Uterus (tissue), 4 donors: ENCODE measurements around the gene WDFY1. TPM values are rescaled to one million over a fixed set of nuclear protein-coding genes. Genes with fewer than 3 reads are reported as not detected.
"Not testable (repeated sequence)": the region's sequence is repeated elsewhere in the genome, so short reads cannot be mapped to it uniquely, and the experiment has no call there.

Experiments used
- DNase-seq, 2 donors: peaks; one replicate each; pipeline ENCODE4 v3.0.0-alpha.2; 2019 to 2020
- H3K27ac ChIP-seq, 2 donors: fragments of 200-600 bp; sonication (generic); 1 replicate in 1 of 2; 2 replicates in 1 of 2; pipeline ENCODE4 v1.5.1; 2016 to 2018
- H3K27me3 ChIP-seq, 2 donors: fragments of 200-600 bp; sonication (generic); one replicate each; pipeline ENCODE4 v1.5.1; 2018 to 2019; ENCODE audit warnings: control low read depth in 1 of 2
- H3K36me3 ChIP-seq, 2 donors: fragments of 200-600 bp; sonication (generic); one replicate each; pipeline ENCODE4 v1.5.1; 2019; ENCODE audit warnings: control low read depth in 1 of 2
- H3K4me1 ChIP-seq, 2 donors: fragments of 200-600 bp; sonication (generic); one replicate each; pipeline ENCODE4 v1.5.1; 2018 to 2019; ENCODE audit warnings: control low read depth in 1 of 2
- H3K4me3 ChIP-seq, 2 donors: fragments of 200-600 bp; sonication (generic); 1 replicate in 1 of 2; 2 replicates in 1 of 2; pipeline ENCODE4 v1.5.1; 2018 to 2019; ENCODE audit warnings: mild to moderate bottlenecking in 1 of 2
- H3K9me3 ChIP-seq, 2 donors: fragments of 200-600 bp; sonication (generic); one replicate each; pipeline ENCODE4 v1.5.1; 2019; ENCODE audit warnings: control low read depth in 1 of 2
- POLR2A ChIP-seq, 2 donors: fragments of 450-650 bp; IDR thresholded peaks; one replicate each; pipeline ENCODE4 v1.6.1; 2016; ENCODE audit warnings: antibody characterized with exemption in 2 of 2, mild to moderate bottlenecking in 1 of 2, moderate library complexity in 1 of 2
- intact Hi-C: fragments of 100-400 bp; cut with DNase I; formaldehyde crosslinking; loops from one replicate; pipeline ENCODE4 v1.15.1; 2023; ENCODE audit warnings: low total_unique reads
- total RNA-seq, 4 donors: library from RNA; depleted of rRNA in 3 of 4; stranded (reverse); fragments of >200 nt in 3 of 4; gene quantifications; one replicate each; pipeline versions ENCODE4 v1.1.0 to v1.2.4, GENCODE V29; 2014 to 2023
- TF ChIP-seq, protein P1 (sequence below), 4 experiments: fragments of 200-600 bp in 2 of 4; fragments of 450-650 bp in 2 of 4; sonication (generic) in 2 of 4; IDR thresholded peaks; one replicate each; pipeline ENCODE4 v1.5.1; 2016 to 2019; ENCODE audit warnings: antibody characterized with exemption in 4 of 4, mild to moderate bottlenecking in 2 of 4, moderate library complexity in 1 of 4
- donor health status: DM: yes; HTN: yes; CAD: no.

The WDFY1 gene
- total RNA-seq, 4 donors from 2014 or later, result 17.2 to 112 (median 39.1) TPM

DNA sequence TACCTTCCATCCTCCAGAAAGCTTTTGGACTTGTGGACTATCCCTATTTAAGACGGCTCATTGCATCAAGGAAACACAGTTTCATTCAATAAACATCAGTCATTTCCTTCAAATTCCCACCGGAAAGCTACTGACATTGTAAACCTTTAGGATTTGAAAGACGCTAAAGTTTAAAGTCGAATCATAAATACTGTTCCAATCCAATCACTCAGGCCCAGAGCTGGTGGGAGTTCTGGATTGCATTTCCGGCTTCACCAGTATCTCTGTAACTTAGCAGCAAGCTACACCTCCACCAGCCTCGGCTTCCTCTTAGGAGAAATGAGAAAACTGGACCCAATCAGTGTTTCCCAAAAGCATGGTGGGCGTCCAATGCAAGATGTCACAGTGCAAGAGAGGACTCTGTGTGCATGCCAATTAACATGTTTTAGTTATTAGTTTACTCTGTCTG, 1.6 kb downstream of the WDFY1 start:
- intact Hi-C loops, result no loop called here
- Histone ChIP-seq H3K27ac (peak overlapping the region; percentile 90 to 95), H3K4me1 (peaks cover 0 to 5% of the 10 kb centered on the region in 2 donors), H3K4me3 (peak overlapping the region; percentile 86 to 91), H3K27me3 (no peaks in the 10 kb centered on the region), H3K9me3 (no peaks in the 10 kb centered on the region), H3K36me3 (no peaks in the 10 kb centered on the region)
- TF ChIP-seq, protein P1, sequence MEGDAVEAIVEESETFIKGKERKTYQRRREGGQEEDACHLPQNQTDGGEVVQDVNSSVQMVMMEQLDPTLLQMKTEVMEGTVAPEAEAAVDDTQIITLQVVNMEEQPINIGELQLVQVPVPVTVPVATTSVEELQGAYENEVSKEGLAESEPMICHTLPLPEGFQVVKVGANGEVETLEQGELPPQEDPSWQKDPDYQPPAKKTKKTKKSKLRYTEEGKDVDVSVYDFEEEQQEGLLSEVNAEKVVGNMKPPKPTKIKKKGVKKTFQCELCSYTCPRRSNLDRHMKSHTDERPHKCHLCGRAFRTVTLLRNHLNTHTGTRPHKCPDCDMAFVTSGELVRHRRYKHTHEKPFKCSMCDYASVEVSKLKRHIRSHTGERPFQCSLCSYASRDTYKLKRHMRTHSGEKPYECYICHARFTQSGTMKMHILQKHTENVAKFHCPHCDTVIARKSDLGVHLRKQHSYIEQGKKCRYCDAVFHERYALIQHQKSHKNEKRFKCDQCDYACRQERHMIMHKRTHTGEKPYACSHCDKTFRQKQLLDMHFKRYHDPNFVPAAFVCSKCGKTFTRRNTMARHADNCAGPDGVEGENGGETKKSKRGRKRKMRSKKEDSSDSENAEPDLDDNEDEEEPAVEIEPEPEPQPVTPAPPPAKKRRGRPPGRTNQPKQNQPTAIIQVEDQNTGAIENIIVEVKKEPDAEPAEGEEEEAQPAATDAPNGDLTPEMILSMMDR (IDR thresholded peaks at IDR 0.05), result no peak
- no peak for TF ChIP-seq POLR2A (IDR thresholded peaks at IDR 0.05)
- DNase-seq, result no peak

DNA sequence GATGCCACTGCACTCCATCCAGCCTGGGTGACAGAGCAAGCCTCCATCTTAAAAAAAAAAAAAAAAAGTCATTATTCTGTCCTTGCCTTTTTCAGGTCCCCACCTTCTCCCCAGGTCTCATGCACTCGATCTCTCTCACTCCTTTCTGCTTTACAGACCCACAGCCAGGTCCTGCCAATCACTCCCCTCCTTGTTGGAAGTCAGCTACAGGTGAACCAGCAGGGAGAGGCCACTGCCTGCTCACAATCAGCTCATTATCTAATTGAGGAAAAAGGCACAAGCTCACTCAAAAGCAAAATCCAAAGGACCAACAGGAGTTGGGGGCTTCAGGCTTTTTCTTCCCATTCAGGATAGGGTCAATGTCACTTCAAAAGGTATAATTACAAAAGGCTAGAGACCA, 2.0 kb downstream of the WDFY1 start:
- TF ChIP-seq, protein P1 (IDR thresholded peaks at IDR 0.05), result no peak
- TF ChIP-seq POLR2A (IDR thresholded peaks at IDR 0.05), result no peak
- intact Hi-C loops, result no loop called here
- Histone ChIP-seq H3K36me3 (no peaks in the 10 kb centered on the region), H3K9me3 (no peaks in the 10 kb centered on the region), H3K27ac (peak overlapping the region; percentile 90 to 95), H3K4me1 (peaks cover 0 to 5% of the 10 kb centered on the region in 2 donors), H3K27me3 (no peaks in the 10 kb centered on the region), H3K4me3 (peak overlapping the region in 1 of 2 donors; percentile 91)
- no peak for DNase-seq

DNA sequence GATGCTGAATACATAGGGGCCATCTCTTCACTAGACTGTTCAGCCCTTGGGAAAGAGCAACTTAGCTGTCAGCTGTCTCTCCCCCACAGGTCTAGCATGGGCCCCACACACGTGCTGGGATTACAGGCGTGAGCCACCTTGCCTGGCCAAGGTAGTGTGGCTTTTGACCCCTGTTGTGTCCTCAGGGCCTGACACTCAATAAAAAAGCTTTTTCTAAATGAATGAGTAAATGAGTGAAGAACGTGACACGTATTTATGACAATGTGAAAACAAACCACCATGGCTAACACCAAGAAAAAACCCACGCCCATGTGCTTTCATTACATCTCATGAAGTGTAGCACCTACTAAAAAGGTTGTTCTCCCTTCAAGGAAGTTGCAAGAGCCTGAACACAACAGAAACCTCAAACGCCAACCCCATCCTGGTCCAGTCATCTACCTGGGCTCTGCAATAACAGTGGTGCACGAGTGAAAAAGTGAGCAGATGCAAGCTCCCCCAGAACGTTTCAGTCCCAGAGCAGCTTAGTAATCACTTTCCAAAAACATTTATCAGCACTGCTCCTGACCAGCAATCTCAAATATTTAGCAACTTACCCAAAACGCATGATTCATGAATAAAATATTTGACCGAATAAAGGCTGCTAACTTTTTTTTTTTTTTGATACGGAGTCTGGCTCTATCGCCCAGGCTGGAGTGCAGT, 3.4 kb downstream of the WDFY1 start:
- no peaks in the 10 kb centered on the region for H3K27me3 ChIP-seq
- no peaks in the 10 kb centered on the region for H3K9me3 ChIP-seq
- H3K4me1 ChIP-seq, result peaks cover 0 to 5% of the 10 kb centered on the region in 2 donors
- no peak overlapping the region for H3K27ac ChIP-seq
- intact Hi-C loops, result no loop called here
- no peak for TF ChIP-seq POLR2A (IDR thresholded peaks at IDR 0.05)
- TF ChIP-seq, protein P1 (IDR thresholded peaks at IDR 0.05), result no peak
- H3K4me3 ChIP-seq, result no peak overlapping the region
- DNase-seq, result no peak
- no peaks in the 10 kb centered on the region for H3K36me3 ChIP-seq

DNA sequence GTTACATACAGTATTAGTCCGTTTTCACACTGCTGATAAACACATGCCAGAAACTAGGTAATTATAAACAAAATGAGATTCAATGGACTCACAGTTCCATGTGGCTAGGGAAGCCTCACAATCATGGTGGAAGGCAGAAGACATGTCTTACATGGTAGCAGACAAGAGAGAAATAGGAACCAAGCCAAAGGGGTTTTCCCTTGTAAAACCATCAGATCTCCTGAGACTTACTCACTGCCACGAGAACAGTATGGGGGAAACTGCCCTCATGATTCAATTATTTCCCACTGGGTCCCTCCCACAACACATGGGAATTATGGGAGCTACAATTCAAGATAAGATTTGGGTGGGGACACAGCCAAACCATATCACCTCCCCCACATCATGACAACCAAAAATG, 5.7 kb downstream of the WDFY1 start:
- not testable (repeated sequence) for DNase-seq

DNA sequence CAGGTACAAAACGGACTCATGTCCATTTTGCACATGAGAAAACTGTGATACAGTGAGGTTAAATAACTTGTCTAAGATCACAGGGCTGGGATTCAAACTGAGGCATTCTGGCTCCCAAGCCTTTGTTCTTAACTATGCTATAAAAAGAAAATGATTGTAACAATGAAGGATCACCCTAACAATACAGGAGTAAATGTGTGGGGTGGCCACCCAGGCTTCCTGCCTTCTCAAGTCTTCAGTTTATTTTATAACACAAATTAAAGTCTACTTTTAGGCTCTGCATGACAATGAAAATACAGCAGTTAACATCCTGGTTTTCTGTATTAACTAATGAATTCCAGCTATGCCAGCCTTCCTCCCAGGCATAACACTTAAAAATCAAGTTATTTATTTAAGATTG, 7.6 kb downstream of the WDFY1 start:
- H3K36me3 ChIP-seq, result no peaks in the 10 kb centered on the region
- no peak overlapping the region for H3K4me3 ChIP-seq
- no peak for TF ChIP-seq POLR2A (IDR thresholded peaks at IDR 0.05)
- TF ChIP-seq, protein P1 (IDR thresholded peaks at IDR 0.05), result no peak
- no peaks in the 10 kb centered on the region for H3K9me3 ChIP-seq
- intact Hi-C loops, result no loop called here
- H3K27ac ChIP-seq, result peak overlapping the region; percentile 13 to 48
- H3K27me3 ChIP-seq, result no peaks in the 10 kb centered on the region
- no peak for DNase-seq
- H3K4me1 ChIP-seq, result peaks cover 0 to 4% of the 10 kb centered on the region in 2 donors

More for the DNA sequence above, 5.7 kb downstream of the WDFY1 start:
- H3K9me3 ChIP-seq, H3K36me3 ChIP-seq, H3K27ac ChIP-seq, H3K4me3 ChIP-seq, H3K4me1 ChIP-seq, H3K27me3 ChIP-seq, intact Hi-C loops: not testable (repeated sequence)
